HG03469 (cell line): ENCODE results near the gene SAP30L.
A peak's percentile ranks its signal among the peaks of the same experiment; 100 is the strongest.

ENCODE experiments used
- ATAC-seq: cut with Tn5 transposase; IDR thresholded peaks from one replicate; pipeline ENCODE4 v1.9.1; 2021; ENCODE audit warnings: mild to moderate bottlenecking, moderate library complexity, moderate number of reproducible peaks; ENCODE audit not compliant: unreplicated experiment

Gene SAP30L

DNA sequence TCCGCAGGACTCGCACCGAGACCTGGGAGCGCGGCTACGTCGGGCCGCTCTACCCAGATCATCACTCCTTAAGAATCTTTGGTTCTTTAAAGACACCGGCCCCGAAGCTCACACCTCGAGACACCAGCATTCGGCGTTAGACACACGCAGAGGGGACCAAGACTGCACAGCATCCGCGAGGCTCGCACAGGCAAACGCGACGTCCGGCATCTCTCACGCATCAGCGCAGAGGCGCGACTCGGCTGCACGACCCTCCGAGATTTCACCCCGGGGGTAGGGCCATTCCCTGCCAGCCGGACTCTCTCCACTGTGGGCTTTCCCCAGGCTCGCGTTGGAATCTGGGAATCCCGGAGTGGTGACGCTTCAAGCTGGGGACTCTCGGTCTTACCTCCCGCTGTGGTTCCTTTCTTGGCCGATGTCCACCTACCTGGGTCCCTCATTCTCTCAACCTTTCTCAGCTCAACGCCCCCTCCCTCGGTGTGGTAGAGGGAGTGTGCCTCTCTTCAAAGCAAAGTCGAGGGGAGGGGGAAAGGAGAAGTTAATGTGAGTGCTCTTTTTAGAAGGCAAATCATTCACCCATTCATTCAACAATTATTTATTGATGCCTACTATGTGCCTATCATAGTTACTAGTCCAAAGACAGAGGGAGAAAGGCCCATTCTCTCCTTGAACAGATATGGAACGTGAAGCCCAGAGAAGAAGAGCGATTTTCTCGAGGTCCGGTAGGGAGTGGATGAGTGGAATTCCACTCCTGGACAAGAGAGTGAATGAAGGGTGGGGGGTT, 33.6 kb downstream of the SAP30L start:
- no peak for ATAC-seq

DNA sequence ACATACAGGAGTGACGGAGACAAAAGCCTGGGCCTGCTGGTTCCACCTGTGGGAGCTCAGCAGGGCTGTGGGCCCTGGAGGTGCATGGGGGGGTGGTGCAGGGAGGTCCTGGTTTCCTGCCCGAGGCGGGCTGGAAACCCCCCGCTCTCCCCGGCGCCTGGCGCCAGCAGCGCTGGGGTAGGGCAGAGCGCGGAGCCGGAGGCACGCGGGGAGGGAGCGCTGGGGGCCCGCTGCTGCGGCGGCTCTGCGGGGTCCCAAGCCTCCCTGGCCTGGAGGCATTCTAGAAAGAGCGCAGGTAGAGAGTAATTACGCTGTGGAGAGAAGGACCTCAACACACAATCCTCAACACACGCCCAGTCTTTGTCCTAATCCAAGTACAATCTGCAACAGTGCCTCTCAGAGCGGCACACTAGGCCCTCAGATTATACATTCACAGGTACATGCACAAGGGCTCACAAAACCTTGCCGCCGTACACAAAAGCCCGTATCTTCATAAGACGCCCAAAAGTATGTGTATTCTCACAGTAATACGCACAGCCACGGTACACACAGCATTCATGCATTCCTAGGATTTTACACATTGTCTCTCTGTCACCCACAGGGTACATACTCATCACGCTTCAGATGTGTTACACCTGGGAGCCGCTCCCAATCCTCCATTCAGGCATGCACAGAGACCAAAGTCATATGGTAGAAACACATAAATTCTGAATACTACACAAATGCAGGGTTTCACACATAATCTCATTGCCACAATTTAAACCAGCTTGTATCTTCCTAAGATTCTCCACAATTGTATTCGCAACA, 34.4 kb downstream of the SAP30L start:
- ATAC-seq: no peak

DNA sequence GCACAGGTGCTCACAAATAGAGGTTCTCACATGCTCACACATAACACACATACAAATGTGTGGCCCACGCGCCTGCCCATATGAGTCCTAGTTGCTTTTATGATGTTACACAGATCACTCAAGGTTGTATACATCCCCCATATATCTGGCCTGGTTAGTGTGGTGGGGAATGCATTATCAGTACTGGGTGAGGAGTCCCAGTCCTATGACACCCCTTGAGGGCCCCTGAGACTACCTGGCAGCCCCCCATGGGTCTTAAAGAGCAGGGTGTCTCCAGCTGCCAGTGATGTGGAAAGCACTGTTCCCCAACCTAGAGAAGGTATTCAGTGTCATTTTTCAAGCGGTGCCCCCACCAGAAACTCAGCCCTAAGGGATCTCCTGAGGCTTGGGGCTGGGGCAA, 35.0 kb downstream of the SAP30L start:
- no peak for ATAC-seq

DNA sequence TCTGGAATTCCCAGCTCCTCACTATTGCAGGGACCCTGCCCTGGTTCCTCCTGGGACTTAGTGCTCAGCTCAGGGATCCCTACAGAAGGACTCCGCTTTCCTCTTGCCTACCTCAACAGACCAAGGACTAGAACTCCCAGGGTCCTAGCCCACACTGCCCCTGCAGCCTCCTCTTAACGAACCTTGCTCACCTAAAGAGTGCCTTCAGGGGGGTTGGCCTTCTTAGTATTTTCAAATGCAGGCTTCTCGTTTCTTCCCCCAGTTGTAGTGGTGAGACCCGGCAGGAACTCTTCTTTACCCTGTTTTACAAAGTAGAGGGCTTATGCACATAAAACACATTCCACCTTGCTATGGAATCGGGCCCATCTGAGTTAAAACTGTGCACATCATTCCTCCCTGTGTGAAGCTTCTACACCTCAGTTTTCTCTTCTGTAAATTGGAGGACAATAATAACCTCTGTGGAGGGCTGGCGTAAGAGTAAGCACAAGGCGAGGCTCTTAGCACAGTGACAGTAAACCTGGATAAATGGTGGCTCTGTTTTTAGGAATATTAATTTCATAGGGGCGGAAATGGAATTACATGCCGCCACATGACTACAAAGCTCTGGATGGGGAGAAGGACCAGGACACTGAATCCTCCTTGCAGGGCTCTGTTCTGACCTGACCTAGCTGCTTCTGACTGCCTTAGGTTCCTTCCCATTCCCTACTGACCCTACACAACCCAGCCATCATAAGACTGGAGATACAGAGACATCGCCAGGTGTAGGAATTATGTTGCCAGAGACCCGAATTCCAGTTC, 36.0 kb downstream of the SAP30L start:
- no peak for ATAC-seq

DNA sequence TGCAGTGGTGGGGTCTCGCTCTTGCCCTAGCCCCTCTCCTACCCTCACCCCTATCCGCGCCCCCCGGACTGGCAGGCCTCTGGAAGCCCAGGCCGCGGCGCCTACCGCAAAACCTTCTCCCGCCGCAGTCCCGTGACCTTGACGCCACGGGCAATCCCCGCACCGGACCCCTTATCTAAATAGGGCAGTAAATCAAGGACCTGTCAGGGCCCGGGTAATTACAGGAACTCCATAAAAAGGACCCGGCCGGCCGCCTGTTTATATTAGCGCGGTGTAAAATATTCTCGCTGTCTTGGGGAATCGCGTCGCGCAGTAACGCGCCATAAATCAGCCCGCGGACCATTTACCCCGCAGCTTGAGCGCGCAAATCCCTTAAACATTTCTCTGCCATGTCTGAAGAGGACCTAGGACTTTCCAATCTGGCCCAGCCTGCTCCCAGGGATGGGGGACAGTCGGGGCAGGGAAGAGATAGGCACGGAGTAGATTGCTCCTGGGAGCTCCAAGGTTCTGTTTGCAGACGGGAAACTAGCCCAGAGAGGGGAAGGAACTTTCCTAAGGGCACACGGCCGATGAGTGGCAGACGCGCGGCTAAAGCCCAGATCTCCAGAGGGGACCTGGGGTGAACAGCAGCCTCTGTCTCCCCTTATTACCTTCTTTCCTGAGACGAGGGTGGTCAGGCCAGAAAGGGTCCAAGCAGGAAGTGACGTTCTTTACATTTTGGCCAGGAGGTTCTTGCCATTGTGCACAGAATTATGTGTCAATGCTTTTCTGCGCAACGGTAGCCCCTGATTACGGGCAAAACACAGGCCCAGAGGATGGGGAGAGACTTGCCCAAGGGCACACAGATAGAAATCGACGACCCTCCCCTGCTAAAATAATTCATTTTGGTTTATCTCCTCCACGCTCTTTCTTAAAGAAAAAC, 37.0 kb downstream of the SAP30L start:
- ATAC-seq: no peak

DNA sequence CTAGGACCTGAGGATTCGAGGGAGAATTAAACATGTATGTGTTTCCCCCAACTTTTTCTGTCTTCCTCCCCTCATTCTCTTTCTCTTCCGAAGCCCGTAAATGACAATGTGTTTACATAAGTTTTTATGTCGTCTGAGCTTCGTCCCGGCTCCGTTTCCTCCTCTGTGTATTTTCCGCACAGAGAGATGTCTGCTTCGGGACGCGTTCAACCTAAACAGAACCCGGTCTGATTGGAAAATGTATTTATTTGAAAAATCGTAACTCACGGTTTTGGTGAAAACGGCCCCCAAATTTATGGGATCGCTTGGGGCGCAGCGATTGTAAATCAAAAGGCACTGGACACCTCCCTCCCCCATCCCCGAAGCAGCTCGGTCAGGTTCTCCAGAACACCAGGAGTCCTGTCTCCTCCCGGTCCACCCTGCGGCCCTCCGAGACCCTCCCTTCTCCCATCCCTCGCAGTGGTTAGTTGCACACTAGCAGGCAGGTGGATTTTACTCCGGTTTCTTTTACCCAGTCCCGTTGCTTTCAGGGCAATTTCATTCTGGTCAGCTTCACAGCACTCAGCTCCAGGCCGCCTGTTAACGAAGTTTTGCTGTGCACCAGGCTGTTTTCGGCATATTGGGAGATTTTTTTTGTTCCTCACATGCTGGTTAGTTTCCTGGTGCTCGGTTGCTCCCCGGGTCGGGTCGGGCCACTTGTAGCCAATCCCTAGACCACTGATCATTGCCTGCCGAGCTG, 38.0 kb downstream of the SAP30L start:
- ATAC-seq: no peak

DNA sequence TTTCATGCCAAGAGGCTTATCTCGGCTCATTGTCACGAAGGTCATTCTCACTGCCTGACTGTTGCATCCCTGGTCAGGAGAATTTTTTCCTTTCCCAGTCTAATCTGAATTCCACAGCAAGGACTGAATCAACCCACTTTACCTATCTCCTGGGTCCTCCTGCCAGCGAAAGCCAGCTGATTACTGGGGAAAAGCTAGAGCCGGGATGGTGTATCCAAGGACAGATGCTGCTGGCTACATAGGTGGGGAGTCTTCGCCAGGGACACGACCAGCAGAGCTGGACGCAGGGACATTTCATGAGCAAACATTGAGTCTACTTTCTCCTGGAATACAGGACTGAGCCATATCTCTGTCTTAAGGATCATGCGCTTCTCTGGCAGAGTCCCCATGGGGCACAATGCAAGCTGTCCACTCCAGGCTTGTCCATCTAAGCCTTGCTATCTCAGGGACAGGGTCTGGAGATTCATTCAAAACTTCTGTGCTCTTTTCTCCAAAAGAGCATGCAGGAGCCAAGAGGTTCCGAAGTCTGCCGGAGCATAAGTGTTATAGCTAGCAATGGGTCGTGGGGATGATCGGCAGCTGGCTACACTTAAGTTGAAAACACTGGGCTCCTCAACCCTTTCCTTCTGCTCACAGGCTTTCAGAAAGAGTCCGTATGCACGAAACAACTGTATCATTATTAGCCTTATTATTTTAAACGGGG, 38.7 kb downstream of the SAP30L start:
- ATAC-seq: no peak

DNA sequence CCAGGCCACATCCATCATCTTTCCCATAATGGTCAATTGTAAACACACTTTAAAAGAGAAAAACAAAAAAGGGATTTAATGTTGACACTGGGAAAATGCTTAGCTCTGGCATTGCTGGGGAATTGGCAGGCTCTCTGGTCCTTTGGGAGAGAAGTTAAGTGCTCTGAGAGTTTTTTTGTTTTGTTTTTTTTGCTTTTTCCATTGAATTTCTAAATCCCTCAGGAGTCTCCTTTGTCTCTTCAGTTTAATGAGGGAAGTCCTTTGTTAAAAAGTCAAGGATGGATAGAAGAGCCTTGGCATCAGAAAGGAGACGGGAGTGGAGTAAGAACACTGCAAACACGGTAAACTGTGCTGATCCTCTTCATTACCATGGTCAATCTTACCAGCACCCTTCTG, 39.3 kb downstream of the SAP30L start:
- ATAC-seq: no peak

DNA sequence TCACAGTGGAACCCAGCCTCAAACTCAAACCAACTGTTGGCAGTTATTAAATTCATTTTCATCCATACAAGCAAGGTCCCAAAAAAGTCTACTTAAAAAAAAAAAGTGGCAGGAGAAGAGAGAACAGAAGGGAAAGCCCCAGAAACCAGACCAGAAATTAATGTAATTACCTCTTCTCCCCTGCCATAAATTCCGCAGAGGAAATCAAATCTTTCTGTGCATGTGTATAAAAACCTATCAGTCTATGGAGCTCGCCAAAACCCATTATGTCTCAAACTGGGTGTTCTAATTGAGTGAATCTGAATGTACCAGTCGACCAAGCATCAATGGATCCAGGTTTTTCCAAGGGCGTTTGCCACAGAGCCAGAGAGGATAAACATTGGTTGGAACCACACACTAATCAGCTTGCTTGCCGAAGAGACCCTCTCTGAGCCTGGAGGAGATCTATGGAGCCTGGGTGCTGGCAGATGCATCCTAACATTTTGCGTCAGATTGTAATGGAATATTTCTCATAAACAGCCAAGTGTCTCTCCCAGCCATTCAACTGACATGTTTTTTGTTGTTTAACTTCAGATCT, 40.1 kb downstream of the SAP30L start:
- no peak for ATAC-seq

DNA sequence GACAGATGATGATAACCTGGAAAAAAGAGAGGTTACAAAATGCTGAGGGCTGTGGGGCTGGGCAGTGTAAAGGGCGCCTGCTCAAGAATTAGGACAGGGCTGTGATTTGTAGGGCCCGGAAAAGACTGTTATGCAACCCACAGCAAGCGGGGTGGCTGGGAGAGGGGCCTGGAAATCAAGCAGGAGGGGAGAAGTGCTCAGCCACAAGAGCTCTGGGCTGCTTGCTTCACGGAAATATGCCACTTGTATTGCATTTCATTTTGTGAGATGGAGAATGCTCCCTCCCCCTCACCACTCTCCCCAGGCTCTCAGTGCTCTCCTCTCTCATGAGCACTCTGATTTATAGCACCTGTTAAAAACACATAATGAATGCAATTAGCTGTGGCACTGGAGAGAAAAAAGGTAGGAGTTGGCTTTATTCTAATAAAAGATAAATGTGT, 40.6 kb downstream of the SAP30L start:
- no peak for ATAC-seq

DNA sequence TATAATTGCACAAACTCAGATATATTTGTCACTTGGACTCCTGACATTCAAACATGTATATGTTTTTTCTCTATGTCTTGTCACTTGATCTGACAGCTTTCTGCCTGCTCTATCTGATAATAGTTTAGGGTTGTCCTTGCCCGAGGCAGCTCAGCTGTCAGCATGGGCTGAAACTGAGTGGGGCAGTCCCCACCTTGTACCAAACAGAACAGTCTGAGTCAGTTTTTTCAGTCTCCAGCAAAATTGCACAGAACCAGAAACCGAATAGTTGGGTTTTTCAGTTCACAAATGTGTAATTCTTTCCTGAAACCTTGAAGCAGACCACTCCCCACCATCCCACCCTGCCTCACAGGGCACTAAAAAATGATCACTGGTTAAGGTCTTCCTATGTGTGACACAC, 41.7 kb downstream of the SAP30L start:
- ATAC-seq: peak; percentile 98

DNA sequence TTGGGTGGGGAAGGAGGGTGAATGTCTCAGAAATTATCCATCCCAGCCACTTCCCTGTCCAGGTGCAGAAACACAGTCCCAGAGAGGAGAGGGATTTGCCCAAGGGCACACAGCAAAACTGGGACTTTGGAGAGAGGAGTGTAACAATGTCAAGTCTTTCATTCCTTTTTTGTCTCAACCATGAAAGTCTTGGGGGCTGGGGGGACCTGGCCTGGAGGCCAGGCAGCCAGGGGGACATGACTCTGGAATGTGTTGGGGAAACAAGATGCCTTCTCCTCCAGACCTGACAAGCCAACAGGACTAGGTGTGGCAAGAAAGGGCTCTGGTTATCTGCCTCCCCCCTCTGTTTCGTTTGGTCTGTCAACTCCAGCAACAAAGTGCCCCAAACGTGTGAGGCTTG, 46.1 kb downstream of the SAP30L start:
- ATAC-seq: no peak

DNA sequence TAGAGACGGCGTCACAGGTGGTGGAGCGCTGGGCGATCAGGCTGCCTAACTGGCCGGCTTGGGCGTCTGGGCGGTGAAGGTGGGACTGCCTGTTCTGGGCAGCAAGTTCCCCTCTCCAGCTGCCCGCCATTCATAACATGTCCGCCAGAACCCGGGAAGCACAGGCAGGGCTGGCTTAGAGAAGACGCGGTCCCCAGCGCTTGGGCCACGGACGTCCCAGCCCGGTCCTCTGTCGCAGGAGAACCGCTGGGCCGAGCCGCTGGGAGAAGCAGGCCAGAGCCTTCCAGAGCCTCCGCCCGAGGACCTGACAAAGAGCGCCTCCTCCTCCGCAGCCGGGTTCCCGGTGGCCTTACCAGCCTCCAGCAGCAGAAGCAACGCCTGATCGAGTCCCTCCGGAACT, 47.5 kb downstream of the SAP30L start:
- no peak for ATAC-seq

DNA sequence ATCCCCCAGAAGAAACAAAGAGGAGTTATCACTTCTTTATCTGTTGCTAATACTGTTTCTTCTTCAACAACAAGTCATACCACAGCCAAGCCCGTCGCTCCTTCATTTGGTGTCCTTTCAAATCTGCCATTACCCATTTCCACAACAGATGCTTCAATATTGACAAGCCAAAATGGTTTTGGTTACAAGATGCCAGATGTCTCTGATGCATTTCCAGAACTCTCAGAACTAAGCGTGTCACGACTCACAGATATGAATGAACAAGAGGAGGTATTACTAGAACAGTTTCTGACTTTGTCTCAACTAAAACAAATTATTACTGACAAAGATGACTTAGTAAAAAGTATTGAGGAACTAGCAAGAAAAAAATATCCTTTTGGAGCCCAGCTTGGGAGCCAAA, 48.2 kb downstream of the SAP30L start:
- ATAC-seq: no peak

DNA sequence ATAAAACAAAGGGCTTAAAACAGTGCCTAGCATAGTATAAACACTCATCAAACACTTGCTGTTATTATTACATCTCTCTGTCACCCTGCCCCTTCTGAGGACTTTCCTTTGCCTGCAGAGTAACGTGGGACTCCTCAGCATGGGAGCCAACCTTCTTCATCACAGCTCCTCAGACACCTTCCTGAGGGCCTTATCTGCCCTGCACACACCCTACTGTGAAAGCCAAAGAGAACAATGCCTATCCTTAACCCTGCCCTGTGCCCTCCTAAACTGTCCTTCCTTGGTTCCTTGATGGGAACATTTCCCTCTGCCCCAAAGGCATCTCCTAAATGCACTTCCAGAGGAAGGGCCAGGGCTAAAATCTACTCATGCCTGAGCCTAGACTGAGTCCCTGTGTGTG, 52.8 kb downstream of the SAP30L start:
- no peak for ATAC-seq

DNA sequence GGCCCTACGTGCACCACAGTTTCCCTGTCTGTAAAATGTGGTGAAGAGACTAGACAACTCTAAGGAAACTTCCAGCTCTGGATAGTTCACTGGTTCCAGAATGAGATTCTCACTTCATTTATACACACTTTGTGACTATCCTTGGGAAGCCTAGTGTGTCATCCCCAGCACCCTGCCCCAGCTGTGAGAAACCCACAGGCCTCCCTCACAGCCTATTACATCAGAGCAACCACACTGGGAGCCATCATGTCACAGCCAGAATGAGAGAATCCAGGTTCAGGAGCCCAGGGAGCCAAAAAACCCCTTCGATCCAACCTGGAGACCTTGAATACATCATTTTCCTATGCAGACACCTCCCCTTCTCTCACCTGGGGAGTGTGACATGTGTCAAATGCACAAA, 53.2 kb downstream of the SAP30L start:
- no peak for ATAC-seq

DNA sequence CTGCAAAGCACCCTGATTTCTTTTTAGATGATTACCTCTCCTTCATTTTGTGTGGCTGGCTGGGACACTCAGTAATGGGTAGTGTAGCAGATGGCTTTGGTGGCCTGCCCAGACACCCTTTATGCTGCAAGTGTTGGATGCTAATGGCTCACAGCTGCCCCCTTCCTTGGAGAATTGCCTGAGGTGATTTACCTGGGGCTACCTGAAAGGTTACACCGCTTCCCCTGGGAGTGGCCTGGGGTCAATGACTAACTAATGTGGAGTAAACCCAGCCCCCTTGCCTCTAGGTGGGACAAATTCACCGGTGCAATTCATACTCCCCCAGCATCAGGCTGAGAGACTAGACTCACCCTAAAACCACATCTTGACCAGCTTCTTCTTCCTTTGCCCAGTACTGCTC, 55.8 kb downstream of the SAP30L start:
- ATAC-seq: no peak

DNA sequence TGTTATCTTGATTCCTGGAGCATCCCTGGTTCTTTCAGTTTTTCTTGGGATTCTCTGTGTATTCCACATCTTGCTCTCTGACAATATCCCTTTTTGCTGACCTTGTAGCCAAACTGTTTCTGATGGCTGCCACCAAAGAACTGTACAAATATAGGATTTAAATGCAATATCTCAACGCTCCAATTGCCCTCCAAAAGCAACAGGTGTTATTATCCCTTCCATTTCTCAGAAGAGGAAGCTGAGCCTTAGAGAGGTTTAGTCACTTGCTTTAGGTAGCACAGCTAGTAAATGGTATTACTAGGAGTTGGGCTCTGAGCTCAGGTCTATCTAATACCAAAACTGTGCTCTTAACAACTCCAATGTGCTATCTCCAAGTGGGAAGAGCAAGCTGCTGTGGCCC, 56.4 kb downstream of the SAP30L start:
- ATAC-seq: no peak

DNA sequence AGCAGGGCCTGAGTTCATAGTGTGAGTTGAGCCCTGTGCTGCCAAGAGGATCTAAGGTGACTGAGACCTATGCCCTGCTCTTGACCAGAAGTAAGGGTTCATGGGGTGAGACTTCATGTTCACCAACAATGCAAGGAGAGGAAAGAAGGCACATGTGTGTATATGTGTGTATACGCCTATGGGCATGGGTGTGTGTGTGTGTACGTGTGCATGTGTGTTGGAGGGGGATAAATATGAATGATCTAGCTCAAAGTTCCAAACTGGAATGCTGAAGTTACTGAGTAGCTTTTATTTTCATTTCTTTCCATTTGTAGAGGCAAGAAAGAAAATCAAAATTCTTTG, 57.9 kb downstream of the SAP30L start:
- ATAC-seq: no peak
